ENCODE results near the gene CACNG5.

CACNG5 gene, protein sequence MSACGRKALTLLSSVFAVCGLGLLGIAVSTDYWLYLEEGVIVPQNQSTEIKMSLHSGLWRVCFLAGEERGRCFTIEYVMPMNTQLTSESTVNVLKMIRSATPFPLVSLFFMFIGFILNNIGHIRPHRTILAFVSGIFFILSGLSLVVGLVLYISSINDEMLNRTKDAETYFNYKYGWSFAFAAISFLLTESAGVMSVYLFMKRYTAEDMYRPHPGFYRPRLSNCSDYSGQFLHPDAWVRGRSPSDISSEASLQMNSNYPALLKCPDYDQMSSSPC

DNA sequence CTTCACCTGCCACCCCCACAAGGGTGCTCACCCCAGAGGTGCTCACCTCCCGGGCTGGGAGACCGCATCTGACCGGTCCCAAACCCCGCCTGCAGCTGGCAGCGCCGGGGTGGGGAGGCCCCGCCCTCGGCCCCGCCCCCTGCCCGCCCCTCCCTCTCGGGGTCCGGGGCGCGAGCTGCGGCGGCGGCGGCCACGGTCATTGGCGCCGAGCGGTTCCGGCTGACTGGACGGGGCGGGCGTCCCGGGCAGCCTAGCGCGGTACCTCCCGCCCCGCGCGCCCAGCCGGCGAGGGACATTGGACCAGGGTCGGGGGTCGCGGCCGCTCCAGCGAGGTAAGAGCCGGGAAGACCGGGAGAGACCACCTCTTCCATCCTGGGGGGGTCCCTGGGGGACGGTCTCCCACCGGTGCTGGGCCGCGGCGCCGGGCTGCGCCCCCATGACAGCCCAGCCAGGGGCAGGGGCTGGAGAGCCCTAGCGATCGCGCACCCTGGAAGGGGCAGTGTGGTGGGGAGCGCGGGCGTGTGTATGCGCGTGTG lies at the start of gene CACNG5:
TSS of gene CACNG5 (plus strand) at position 199 of the 536 bp plus-strand sequence. CDS start 42,216 bp downstream, outside the sequence.
- no peak for TF ChIP-seq POLR2A (IDR thresholded peaks at IDR 0.05; ENCODE audit: low read depth, low read length)
- FAIRE-seq (no peak), DNase-seq (ENCODE audit: insufficient read length, low spot score) (no peak)

DNA sequence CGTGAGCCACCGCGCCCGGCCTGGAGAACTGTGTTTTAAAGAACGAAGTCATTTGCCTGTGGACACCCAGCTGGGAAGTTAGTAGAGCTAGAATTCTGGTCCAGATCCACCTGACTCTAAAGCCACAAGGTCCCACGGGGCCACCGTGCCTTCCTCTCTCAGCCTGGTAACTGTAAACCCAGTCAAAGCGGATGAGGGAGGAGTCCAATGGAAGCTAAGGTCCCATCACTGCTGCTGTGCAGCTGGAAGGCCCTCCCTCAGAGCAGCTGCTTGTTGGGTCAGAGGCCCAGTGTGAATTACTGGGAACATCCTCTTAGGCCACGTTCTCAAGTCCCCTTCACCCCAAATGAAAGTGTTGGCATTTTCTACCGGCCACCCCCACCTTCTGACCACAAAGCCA lies 48.8 kb upstream of the CACNG5 start:
- no peak for TF ChIP-seq POLR2A (IDR thresholded peaks at IDR 0.05; ENCODE audit: low read depth, low read length)
- DNase-seq (ENCODE audit: insufficient read length, low spot score) = no peak

DNA sequence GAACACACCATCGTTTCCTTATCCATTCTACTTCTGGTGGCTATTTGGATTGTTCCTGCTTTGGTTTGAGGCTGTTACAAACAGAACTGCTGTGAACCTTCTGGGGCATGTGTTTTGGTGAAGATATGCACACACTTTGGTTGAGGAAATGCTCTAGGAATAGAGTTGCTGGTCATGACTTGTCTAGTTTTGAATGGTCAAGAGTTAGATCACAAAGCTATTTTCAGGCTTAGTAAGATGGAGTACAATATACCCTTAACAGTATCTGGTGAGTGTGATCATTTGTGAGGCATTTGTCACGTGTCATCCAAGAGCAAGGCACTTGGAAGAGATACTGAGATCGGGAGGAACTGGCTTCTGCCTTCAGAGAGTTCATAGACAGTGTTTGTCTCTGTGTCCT lies 47.0 kb upstream of the CACNG5 start:
- no peak for FAIRE-seq
- no peak for DNase-seq (ENCODE audit: insufficient read length, low spot score)
- TF ChIP-seq POLR2A (IDR thresholded peaks at IDR 0.05; ENCODE audit: low read depth, low read length) = no peak

More for the DNA sequence above, 48.8 kb upstream of the CACNG5 start:
- FAIRE-seq = no peak

DNA sequence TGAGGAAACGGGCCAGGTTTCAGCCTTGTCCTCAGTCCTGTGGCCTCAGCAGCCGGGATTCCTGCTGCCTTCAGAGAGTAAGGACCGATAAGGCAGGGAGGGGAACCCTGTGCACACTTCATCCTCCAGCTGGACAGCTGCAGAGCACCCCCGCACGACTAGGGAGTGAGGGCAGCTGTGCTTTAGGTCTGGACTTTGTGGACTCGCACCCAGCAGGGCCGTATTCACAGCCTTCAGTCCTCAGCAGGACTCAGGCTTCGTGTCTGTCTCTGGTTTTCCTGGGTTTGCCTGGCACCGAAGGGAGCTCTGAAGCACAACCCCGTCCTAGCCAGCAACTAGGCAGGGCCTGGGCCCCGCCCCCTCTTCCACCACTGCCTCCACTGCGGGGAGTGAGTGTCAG lies 45.8 kb upstream of the CACNG5 start:
- TF ChIP-seq POLR2A (IDR thresholded peaks at IDR 0.05; ENCODE audit: low read depth, low read length) = no peak
- FAIRE-seq (no peak), DNase-seq (ENCODE audit: insufficient read length, low spot score) (no peak)

DNA sequence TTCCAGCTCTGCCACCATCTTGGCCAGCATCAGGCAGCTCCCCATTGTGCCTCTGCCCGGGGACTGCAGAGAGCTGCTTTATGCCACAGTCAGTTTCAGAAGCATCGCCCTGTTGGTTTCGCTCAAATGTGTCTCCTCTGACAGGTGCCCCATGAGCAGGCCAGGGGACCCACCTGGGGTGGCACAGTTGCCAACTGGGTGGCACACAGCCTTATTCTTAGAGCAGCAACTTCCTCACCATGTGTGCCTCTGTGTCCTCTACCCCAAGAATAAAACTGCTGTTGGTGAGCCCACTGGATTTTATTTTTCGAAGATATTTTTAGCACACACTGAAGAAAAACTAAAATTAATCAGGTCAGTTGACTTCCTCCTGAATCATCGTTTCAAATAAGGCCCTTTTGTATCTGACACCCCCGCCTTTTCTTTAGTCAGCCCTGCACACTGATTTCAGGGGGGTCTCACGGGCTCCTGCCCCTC lies 44.9 kb upstream of the CACNG5 start:
- DNase-seq (ENCODE audit: insufficient read length, low spot score) (no peak), FAIRE-seq (no peak)
- no peak for TF ChIP-seq POLR2A (IDR thresholded peaks at IDR 0.05; ENCODE audit: low read depth, low read length)

DNA sequence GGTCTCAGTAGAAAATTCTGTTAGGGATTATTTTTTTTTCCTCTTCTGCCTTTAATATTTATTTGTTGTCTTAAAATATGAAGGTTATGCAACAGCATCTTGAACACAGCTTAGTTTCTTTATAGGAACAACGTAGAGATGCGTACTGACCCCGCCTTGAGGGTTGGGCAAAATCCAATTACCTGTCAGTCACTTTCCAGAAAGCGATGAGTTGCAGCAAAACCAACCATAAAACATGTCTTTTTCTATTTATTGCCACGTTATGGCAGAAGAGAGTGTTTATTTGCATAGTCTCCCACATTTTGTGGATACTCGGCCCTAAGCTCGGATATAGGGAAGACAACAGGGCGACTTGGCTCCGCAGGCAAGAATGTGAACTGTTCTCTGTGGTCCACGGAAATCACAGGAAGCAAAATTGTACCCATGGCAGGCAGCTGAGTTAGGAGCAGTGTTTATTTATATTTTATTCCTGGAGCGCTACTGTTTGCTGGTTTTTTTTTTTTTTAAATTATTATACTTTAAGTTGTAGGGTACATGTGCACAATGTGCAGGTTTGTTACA lies 44.3 kb upstream of the CACNG5 start:
- FAIRE-seq = no peak
- no peak for DNase-seq (ENCODE audit: insufficient read length, low spot score)
- TF ChIP-seq POLR2A (IDR thresholded peaks at IDR 0.05; ENCODE audit: low read depth, low read length) = no peak

DNA sequence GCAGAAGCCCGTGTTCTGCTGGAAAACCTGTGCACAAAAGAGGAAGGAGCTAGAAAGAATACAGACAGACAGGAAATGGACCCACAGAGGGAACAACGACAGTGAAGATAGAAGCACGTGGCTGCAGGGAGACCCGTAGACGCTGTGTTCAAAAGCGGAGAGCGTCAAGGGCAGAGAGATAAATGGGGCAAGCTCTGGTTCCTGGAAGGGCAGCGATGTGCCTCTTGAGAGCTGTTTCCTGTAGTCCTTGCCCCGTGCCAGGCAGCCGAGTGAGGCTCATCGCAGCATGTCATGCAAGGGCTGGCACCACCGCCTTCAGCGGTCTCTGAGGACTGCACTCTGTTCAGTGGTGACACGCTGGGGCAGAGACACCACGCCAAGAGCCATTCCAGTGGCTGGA lies 43.6 kb upstream of the CACNG5 start:
- no peak for TF ChIP-seq POLR2A (IDR thresholded peaks at IDR 0.05; ENCODE audit: low read depth, low read length)
- FAIRE-seq (no peak), DNase-seq (ENCODE audit: insufficient read length, low spot score) (no peak)

DNA sequence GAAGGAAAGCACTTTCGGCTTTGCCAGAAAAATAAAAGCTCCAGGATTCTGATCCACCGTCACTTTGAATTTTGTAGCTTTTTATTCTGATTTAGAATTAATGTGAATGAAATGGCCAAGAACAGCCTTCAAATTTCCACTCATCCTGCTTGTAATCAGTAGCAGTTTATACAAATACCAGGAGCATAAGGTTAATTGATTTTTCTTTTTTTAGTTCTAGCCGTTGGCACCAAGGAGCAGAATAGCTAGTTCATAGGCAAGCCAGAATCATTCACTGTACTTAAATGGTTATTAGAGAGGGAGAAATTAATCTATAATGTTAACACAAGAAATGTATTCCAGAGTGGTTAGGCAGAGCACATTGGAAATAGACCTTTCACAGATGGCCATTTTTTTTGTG lies 41.1 kb upstream of the CACNG5 start:
- DNase-seq (ENCODE audit: insufficient read length, low spot score) (no peak), FAIRE-seq (no peak)
- no peak for TF ChIP-seq POLR2A (IDR thresholded peaks at IDR 0.05; ENCODE audit: low read depth, low read length)

DNA sequence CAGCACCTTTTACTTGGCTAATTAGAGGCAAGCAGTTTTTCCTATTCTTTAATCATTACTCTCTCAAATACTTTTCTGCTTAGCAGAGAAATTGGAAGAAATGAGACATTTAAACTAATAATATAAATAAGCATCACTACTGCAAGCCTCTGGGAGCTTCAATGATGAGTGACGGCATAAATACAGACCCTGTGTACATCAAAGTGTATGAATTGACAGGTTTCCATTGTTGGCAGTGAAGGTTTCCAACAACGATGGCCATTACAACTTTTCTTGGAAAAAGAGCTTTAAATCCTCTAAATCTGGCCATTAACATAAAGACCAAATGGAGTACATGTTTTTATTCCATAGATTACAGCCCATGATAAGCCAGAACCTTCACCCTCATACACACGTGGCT lies 39.4 kb upstream of the CACNG5 start:
- TF ChIP-seq POLR2A (IDR thresholded peaks at IDR 0.05; ENCODE audit: low read depth, low read length) = no peak
- no peak for DNase-seq (ENCODE audit: insufficient read length, low spot score)
- no peak for FAIRE-seq

DNA sequence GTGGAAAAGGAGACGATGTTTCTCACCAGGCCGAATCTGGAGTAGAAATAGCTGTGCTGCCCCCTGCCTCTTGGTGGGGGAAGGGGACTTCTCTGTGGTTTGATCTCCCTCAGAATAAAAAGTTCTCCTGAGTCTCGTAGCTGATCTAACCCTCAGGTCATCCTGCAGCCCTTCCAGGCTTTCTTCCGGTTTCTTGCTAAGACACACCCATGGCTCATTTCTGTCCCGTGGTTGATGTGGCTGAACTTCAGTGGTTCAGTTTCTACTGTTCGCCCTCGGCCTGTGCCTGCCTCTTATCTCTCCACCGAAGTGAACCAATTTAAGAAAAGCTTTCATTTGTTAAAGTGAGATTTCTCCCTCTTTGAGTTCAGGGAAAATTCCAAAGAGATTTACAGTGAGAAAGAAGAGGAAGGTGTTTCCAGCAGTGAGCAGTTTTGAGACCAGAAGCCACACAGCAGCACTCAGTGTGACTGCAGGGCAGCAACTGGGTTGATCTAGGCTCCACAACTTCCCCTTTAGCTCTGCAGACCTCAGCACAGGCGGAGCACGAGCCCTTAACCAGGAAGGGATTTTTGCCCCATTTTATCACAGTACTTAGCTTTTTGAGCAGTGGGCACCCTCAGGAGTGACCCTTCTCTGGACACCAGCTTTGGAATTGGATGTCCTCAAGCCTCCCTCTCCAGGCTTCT lies 34.9 kb upstream of the CACNG5 start:
- no peak for DNase-seq (ENCODE audit: insufficient read length, low spot score)
- TF ChIP-seq POLR2A (IDR thresholded peaks at IDR 0.05; ENCODE audit: low read depth, low read length) = no peak
- FAIRE-seq = no peak

DNA sequence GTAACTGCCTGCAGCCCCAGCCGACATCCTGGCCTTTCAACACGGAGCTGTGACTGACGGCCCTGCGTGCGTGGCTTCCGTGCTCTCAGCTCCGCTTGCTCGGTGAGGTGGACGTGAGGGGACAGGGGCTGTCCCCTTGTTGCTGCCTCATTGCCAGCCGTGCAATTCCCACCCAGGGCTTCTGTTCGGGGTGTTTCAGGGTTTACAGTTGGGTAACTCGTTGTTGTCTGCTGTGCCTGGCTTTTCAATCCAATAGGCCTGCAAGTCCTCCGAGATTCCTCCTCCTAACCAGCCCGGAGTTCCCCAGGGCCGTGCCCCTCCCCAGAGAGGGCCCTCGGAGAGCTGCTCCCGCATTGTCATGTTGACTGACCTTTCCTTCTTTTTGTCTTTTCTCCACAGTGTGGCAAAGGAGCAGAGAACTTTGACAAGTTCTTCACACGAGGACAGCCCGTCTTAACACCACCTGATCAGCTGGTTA lies 31.4 kb upstream of the CACNG5 start:
- FAIRE-seq (no peak), DNase-seq (ENCODE audit: insufficient read length, low spot score) (no peak)
- TF ChIP-seq POLR2A (IDR thresholded peaks at IDR 0.05; ENCODE audit: low read depth, low read length) = no peak

DNA sequence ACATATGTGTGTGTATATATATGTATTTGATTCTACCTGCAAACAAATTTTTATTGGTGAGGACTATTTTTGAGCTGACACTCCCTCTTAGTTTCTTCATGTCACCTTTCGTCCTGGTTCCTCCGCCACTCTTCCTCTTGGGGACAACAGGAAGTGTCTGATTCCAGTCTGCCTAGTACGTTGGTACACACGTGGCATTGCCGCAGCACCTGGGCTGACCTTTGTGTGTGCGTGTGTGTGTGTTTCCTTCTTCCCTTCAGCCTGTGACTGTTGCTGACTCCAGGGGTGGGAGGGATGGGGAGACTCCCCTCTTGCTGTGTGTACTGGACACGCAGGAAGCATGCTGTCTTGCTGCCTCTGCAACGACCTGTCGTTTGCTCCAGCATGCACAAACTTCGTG lies 29.4 kb upstream of the CACNG5 start:
- no peak for FAIRE-seq
- DNase-seq (ENCODE audit: insufficient read length, low spot score) = no peak

DNA sequence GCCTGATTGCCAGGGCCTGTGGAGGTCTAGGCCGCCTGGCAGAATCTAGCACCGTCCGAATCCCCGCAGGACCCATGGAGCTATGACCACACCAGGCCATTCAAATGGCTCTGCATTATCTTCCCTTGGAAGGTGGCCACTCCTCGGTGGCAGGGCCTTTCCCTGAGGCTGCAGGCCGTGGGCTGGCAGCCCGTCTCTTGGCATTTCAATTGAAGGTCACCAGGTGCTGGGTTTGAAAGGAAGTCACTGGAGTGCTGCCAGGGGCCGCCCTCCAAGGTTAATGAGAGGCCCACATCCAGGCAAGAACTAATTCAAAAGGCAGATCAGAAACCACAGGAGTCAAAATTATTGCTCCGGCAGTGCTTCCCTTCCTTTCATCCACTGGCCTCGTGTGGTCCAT lies 27.7 kb upstream of the CACNG5 start:
- no peak for TF ChIP-seq POLR2A (IDR thresholded peaks at IDR 0.05; ENCODE audit: low read depth, low read length)
- DNase-seq (ENCODE audit: insufficient read length, low spot score) = no peak
- no peak for FAIRE-seq

More for the DNA sequence above, 29.4 kb upstream of the CACNG5 start:
- no peak for TF ChIP-seq POLR2A (IDR thresholded peaks at IDR 0.05; ENCODE audit: low read depth, low read length)

DNA sequence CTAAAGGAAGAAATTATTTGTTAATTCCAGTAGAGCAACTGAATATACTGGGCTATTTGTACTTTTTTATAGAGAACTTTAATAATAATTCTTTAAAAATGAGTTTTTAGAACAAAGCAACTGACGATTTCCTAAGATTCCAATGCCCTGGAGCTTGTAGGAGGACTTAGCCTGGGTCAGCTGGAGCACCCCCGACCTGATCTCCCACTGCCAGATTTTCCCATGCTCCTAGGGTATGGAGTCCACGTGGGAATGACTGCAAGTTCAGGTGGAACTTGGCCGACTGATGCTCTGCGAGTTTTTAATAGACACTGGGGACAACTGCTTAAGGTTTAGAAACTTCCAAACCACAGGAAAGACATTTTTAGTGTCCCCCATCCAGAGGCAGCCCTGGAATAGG lies 25.5 kb upstream of the CACNG5 start:
- TF ChIP-seq POLR2A (IDR thresholded peaks at IDR 0.05; ENCODE audit: low read depth, low read length) = no peak
- FAIRE-seq = no peak
- no peak for DNase-seq (ENCODE audit: insufficient read length, low spot score)
